Measurements from ENCODE around the gene CNNM4.
"Not testable (repeated sequence)": the region's sequence is repeated elsewhere in the genome, so short reads cannot be mapped to it uniquely, and the experiment has no call there.

Gene CNNM4

DNA sequence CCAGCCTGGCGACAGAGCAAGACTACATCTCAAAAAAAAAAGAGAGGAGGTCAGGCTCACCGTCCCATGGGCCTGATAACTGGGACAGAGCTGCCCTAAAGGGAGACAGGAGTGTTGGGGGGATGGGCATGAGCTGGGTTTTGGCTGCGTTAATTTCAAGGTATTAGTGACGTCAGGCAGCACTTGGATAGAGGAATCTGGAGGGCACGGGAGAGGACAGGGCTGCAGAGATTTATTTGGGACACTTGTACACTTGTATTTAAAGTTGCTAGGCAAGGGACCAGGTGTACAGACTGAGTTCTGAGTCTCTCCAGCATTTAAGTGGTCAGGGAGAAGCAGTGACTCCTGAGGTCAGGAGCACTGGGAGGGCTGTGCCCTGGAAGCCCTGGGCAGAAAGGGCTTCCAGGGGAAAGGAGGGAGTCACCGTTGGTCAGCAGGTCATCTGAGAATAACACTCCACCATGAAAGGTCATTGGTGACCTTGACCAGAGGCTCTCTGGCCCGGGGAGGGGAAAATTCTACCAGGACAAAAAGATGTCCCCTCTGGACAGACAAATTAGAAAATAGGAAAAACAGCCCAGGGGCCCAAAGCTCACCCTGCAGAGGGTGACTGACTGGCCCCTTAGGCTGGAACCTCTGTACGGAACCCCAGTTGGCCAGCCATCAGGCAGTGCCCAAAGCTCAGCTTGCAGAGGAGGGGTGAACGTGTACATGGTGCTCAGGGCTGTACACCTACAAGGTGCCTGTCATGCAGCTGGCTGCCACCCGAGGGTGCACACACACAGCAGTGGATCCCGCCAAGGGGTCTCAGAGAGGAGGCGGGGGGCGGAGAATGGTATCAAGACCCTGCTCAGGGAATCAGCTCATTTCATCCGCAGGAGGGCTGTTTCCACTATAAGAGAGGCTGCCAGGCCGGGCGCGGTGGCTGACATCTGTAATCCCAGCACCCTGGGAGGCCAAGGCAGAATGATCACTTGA, 32.4 kb downstream of the CNNM4 start:
- no peak for DNase-seq
- TF ChIP-seq, protein P1, sequence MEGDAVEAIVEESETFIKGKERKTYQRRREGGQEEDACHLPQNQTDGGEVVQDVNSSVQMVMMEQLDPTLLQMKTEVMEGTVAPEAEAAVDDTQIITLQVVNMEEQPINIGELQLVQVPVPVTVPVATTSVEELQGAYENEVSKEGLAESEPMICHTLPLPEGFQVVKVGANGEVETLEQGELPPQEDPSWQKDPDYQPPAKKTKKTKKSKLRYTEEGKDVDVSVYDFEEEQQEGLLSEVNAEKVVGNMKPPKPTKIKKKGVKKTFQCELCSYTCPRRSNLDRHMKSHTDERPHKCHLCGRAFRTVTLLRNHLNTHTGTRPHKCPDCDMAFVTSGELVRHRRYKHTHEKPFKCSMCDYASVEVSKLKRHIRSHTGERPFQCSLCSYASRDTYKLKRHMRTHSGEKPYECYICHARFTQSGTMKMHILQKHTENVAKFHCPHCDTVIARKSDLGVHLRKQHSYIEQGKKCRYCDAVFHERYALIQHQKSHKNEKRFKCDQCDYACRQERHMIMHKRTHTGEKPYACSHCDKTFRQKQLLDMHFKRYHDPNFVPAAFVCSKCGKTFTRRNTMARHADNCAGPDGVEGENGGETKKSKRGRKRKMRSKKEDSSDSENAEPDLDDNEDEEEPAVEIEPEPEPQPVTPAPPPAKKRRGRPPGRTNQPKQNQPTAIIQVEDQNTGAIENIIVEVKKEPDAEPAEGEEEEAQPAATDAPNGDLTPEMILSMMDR (IDR thresholded peaks at IDR 0.05), result no peak
- Mint-ChIP-seq H3K4me3 (no peak overlapping the region), H3K9me3 (peaks cover 4% of the 10 kb centered on the region), H3K27me3 (ENCODE audit: low read depth, poor library complexity) (peaks cover 5% of the 10 kb centered on the region), H3K27ac (peak overlapping the region; percentile 7), H3K4me1 (peaks cover 35% of the 10 kb centered on the region), H3K36me3 (ENCODE audit: low read depth) (no peaks in the 10 kb centered on the region)

DNA sequence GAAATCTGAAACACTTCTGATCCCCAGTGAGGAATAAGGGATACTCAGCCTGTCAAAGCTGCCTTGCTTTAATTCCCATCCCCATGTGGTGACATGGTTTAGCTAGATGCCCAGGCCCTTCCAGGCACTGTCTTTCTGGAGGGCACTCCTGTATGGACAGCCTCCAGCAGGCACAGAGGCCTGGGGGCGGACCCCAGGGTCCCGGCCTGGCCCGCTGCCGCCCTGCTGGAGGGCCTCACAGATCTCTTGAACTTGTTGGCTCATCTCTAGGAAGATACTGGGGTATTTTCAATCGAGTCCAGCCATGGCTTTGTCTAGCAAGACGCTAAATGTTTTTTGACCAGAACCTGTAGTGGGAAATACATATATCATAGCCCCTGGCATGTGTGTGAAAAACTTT, 34.4 kb downstream of the CNNM4 start:
- H3K36me3 Mint-ChIP-seq (ENCODE audit: low read depth), result no peaks in the 10 kb centered on the region
- TF ChIP-seq, protein P1 (IDR thresholded peaks at IDR 0.05), result no peak
- peaks cover 2% of the 10 kb centered on the region for H3K27me3 Mint-ChIP-seq (ENCODE audit: low read depth, poor library complexity)
- H3K9me3 Mint-ChIP-seq, result no peaks in the 10 kb centered on the region
- H3K4me3 Mint-ChIP-seq, result no peak overlapping the region
- H3K27ac Mint-ChIP-seq, result no peak overlapping the region
- peaks cover 23% of the 10 kb centered on the region for H3K4me1 Mint-ChIP-seq
- DNase-seq, result no peak

DNA sequence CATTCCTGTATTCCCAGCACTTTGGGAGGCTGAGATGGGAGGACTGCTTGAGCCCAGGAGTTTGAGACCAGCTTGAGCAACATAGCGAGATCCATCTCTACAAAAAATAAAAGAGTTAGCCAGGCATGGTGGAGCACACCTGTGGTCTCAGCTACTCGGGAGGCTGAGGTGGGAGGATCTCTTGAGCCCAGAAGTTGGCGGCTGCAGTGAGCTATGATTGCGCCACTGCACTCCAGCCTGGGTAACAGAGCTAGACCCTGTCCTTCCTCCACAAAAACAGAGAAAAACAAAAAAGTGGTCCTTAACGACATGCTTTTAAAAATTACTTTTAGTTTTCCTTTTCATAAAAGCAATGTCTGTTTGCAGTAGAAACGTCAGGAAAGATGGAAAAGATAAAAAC, 35.8 kb downstream of the CNNM4 start:
- not testable (repeated sequence) for H3K27ac Mint-ChIP-seq; H3K36me3 Mint-ChIP-seq (ENCODE audit: low read depth); H3K4me3 Mint-ChIP-seq; H3K9me3 Mint-ChIP-seq; DNase-seq; H3K27me3 Mint-ChIP-seq (ENCODE audit: low read depth, poor library complexity)
- H3K4me1 Mint-ChIP-seq, result peaks cover 23% of the 10 kb centered on the region

DNA sequence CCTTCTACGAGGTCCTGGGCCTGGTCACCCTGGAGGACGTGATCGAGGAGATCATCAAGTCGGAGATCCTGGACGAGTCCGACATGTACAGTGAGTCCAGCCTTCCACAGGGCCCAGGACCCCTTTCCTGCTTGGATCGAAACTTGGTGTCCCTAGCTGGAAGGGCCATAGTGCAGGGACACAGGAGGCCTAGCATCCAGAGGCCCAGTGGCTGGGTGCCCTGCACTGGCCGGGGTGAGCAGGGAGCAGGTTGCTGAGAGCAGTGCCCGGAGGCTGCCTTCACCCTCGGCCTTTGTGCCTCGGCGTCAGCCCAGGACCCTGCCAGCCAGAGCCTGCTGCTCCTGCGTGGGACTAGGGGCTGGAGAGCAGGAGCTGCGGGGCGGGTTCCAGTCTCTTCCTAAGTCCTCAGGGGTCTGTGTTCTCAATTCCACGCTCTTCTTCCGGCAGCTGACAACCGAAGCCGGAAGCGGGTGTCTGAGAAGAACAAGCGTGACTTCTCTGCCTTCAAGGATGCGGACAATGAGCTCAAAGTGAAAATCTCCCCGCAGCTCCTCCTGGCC, 36.4 kb downstream of the CNNM4 start:
- Mint-ChIP-seq H3K4me1 (peaks cover 23% of the 10 kb centered on the region), H3K4me3 (no peak overlapping the region), H3K27me3 (ENCODE audit: low read depth, poor library complexity) (peaks cover 2% of the 10 kb centered on the region), H3K27ac (no peak overlapping the region), H3K9me3 (no peaks in the 10 kb centered on the region), H3K36me3 (ENCODE audit: low read depth) (no peaks in the 10 kb centered on the region)
- DNase-seq, result no peak
- TF ChIP-seq, protein P1 (IDR thresholded peaks at IDR 0.05), result no peak

DNA sequence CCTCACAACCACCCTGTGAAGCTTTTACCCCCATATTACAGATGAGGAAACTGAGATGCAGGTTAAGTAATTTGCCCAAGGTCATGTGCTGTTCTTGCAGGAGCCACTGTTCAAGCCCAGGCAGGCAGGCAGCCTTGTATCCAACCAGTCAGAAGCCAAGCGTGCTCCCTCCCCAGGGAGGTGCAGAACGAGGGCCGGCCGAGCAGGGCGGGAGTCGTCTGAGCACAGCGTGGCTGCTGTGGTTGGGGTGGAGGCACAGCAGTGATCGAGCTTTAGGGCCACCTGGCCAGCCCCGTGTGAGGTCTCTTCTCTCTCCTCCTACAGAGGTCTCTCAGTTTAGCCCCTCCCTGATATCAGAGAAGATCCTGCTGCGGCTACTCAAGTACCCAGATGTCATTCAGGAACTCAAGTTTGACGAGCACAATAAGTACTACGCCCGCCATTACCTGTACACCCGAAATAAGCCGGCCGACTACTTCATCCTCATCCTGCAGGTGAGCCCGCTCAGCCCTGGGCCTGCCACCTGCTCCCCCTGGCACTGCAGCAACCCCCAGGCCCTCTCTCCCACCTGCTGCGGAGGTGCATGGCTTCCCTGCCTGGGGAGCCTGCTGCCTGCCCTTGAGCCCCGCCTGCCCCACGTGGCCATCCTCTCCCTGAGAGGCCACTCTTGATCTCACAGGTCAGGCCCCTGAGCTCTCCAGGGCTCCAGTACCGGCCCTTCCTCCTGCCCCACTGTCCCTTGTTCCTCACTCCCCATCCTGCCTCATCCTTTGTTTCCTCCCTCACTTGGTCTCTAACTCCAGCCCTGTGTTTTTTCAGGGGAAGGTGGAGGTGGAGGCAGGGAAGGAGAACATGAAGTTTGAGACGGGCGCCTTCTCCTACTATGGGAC, 38.3 kb downstream of the CNNM4 start:
- TF ChIP-seq, protein P1 (IDR thresholded peaks at IDR 0.05), result no peak
- H3K4me1 Mint-ChIP-seq, result peaks cover 7% of the 10 kb centered on the region
- H3K4me3 Mint-ChIP-seq, result no peak overlapping the region
- no peak for DNase-seq
- H3K27ac Mint-ChIP-seq, result no peak overlapping the region
- H3K9me3 Mint-ChIP-seq, result no peaks in the 10 kb centered on the region
- H3K27me3 Mint-ChIP-seq (ENCODE audit: low read depth, poor library complexity), result peaks cover 6% of the 10 kb centered on the region
- no peaks in the 10 kb centered on the region for H3K36me3 Mint-ChIP-seq (ENCODE audit: low read depth)

DNA sequence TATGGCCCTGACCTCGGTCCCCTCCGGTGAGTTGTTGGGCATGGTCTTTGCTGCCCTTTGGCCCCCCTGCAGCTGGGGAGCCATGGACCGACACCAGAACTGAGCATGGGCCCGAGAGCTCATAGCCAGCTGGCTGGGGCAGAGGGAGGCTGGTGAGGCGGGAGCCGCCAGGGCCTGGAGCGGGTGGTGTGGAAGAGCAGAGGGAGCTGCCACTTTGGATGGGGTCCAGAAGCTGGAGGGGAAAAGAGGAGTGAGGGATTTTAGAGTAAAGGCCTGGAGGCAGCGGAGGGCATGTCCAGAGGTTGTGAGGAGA, 38.9 kb downstream of the CNNM4 start:
- no peak overlapping the region for H3K27ac Mint-ChIP-seq
- no peaks in the 10 kb centered on the region for H3K36me3 Mint-ChIP-seq (ENCODE audit: low read depth)
- H3K4me1 Mint-ChIP-seq, result peaks cover under 1% of the 10 kb centered on the region
- no peak for DNase-seq
- no peak overlapping the region for H3K4me3 Mint-ChIP-seq
- H3K9me3 Mint-ChIP-seq, result no peaks in the 10 kb centered on the region
- peaks cover 6% of the 10 kb centered on the region for H3K27me3 Mint-ChIP-seq (ENCODE audit: low read depth, poor library complexity)
- TF ChIP-seq, protein P1 (IDR thresholded peaks at IDR 0.05), result no peak

Data from nephron progenitor cell (in vitro differentiated cells).